Right lobe of liver (tissue), 6 donors: ENCODE results near the gene GRM8. TPM values are rescaled to one million over a fixed set of nuclear protein-coding genes. Genes with fewer than 3 reads are reported as not detected.

ENCODE experiments used
- ATAC-seq, 4 donors: fragments of 200-7000 bp; cut with Tn5 transposase; one replicate each; pipeline ENCODE4 v1.9.1; 2020; ENCODE audit warnings: mild to moderate bottlenecking in 4 of 4, moderate library complexity in 4 of 4
- DNase-seq, 3 donors: peaks; one replicate each; pipeline ENCODE4 v3.0.0-alpha.2; 2020
- H3K27ac ChIP-seq, 3 donors: fragments of 200-600 bp; one replicate each; pipeline ENCODE4 v1.8.0; 2022
- H3K27me3 ChIP-seq, 2 donors: fragments of 200-600 bp; one replicate each; pipeline ENCODE4 v1.8.0; 2022
- H3K36me3 ChIP-seq, 4 donors: fragments of 200-600 bp; sonication (generic) in 1 of 4; one replicate each; pipeline versions ENCODE4 v1.5.1 to v1.8.0; 2017 to 2022; ENCODE audit warnings: control low read depth in 1 of 4
- H3K4me1 ChIP-seq, 4 donors: fragments of 200-600 bp; sonication (generic) in 1 of 4; one replicate each; pipeline versions ENCODE4 v1.5.1 to v1.8.0; 2017 to 2022; ENCODE audit warnings: control low read depth in 1 of 4
- H3K4me3 ChIP-seq, 3 donors: fragments of 200-600 bp; one replicate each; pipeline ENCODE4 v1.8.0; 2022
- H3K9me3 ChIP-seq, 4 donors: fragments of 200-600 bp; sonication (generic) in 1 of 4; one replicate each; pipeline versions ENCODE4 v1.5.1 to v1.8.0; 2017 to 2022; ENCODE audit warnings: control low read depth in 1 of 4
- CTCF ChIP-seq, 4 donors: fragments of 200-600 bp in 3 of 4; fragments of 450-650 bp in 1 of 4; IDR thresholded peaks; one replicate each; pipeline versions ENCODE4 v1.5.1 to v1.8.0; 2016 to 2022; ENCODE audit warnings: antibody characterized with exemption in 4 of 4, mild to moderate bottlenecking in 2 of 4
- POLR2A ChIP-seq: fragments of 450-650 bp; IDR thresholded peaks from one replicate; pipeline ENCODE4 v1.6.1; 2017; ENCODE audit warnings: antibody characterized with exemption, mild to moderate bottlenecking
- WGBS: methylation state at CpG from one replicate; pipeline ENCODE4 v1.1.6; 2018; ENCODE audit warnings: low coverage, low lambda C conversion rate; ENCODE audit not compliant: insufficient coverage; ENCODE audit errors: missing lambda C conversion rate; 5-methylcytosine and 5-hydroxymethylcytosine counted together
- intact Hi-C, 2 donors: fragments of 100-400 bp; cut with DNase I; formaldehyde crosslinking; loops; one replicate each; pipeline versions ENCODE4 v1.11.2 to v1.14.1; 2022
- total RNA-seq, 6 experiments: library from RNA; depleted of rRNA in 2 of 6; stranded (reverse); fragments of >200 nt in 2 of 6; fragmentation: NEBNext Ultra II Directional in 3 of 6; extraction: Animal tissue kit (Norgen Biotek cat#: 25700) in 3 of 6; gene quantifications; one replicate each; pipeline versions ENCODE4 v1.1.0 to v1.2.4, GENCODE V29; 2016 to 2023
- donor health status: DM: no; HTN: yes; CAD: no.
- donor health status: DM: no; HTN: no; CAD: no.
- donor health status: DM: no; HTN: no; CAD: no.
- donor health status: DM: no; HTN: yes; CAD: no.
- donor health status: DM: no; HTN: yes; CAD: no.

The GRM8 gene
- total RNA-seq, 6 experiments from 2014 or later = 0.12 to 8.4 (median 2.7) TPM

DNA sequence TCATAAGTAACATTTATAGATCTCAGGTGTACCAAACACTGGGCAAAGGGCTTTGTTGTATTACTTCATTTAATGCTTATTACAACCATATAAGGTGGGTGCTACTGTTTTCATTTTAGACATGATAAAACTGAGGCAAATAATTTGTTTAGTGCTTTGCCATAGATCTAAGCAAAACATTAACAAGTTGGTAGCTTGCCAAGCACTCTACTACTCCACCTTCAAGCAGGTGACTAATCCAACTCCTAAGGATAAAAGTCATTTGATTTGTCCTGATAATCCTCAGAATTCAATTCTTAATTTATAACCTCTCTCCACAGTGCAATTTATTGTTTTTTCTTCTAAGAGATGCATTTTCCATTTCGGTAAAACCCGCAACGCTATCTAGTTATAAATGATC lies 646.4 kb downstream of the GRM8 start:
- Histone ChIP-seq H3K4me1 (no peaks in the 10 kb centered on the region), H3K36me3 (no peaks in the 10 kb centered on the region), H3K9me3 (no peaks in the 10 kb centered on the region), H3K4me3 (no peak overlapping the region), H3K27ac (no peak overlapping the region), H3K27me3 (no peaks in the 10 kb centered on the region)
- ATAC-seq (no peak), DNase-seq (no peak)
- 94% methylated on average over 3 of the region's 3 CpGs for WGBS
- TF ChIP-seq CTCF (IDR thresholded peaks at IDR 0.05) (no peak), POLR2A (no peak)
- intact Hi-C loops = no loop called here

DNA sequence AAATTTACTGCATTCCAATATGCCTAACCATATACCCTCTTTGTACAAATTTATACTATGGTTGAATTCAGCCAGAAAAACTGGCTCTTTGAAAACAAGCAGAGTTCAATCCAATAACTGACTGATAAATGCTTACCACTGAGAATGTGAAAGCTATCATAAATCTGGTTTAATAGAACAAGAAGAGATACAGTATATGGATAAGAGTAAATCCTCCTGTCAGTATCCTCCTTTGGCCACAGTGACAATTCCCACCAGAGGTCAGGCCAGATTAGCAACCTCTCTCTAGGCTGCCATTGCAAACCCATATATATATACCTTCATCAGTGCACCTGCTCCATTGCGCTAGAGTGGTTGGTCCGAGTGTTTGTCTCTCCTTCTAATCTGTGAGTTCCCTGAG lies 647.2 kb downstream of the GRM8 start:
- no peak for ATAC-seq
- 73% methylated on average over 2 of the region's 2 CpGs for WGBS
- intact Hi-C loops = no loop called here

DNA sequence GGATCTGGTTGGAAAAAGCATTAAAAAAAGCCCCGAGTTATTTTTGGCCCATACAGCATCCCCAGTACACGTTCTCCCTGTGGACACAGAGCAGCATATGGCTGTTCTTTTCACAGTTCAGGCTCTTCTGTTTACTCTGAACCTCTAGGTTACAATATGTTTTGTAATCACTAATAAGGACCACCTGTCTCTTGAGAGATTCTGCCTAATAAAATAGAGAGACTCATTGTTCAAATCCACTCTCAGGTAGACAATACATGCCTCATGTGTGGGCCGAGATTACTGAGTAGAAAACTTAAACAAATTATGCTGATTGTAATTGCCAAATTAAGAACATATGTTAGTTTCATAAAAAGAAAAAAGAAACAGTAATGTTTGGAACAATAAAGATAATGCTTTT lies 647.7 kb downstream of the GRM8 start:
- intact Hi-C loops = no loop called here
- H3K4me1 ChIP-seq = no peaks in the 10 kb centered on the region
- no peak for TF ChIP-seq CTCF (IDR thresholded peaks at IDR 0.05)
- no peak for TF ChIP-seq POLR2A
- 32% methylated on average over 3 of the region's 3 CpGs for WGBS
- no peaks in the 10 kb centered on the region for H3K9me3 ChIP-seq
- DNase-seq (no peak), ATAC-seq (no peak)
- no peaks in the 10 kb centered on the region for H3K36me3 ChIP-seq
- no peak overlapping the region for H3K27ac ChIP-seq
- H3K27me3 ChIP-seq = no peaks in the 10 kb centered on the region
- no peak overlapping the region for H3K4me3 ChIP-seq

More for the DNA sequence above, 647.2 kb downstream of the GRM8 start:
- no peaks in the 10 kb centered on the region for H3K9me3 ChIP-seq
- TF ChIP-seq CTCF (IDR thresholded peaks at IDR 0.05) (no peak), POLR2A (no peak)
- no peaks in the 10 kb centered on the region for H3K27me3 ChIP-seq
- no peaks in the 10 kb centered on the region for H3K36me3 ChIP-seq
- H3K27ac ChIP-seq = no peak overlapping the region
- DNase-seq = no peak
- H3K4me3 ChIP-seq = no peak overlapping the region
- no peaks in the 10 kb centered on the region for H3K4me1 ChIP-seq

- no peak for DNase-seq
- H3K4me3 ChIP-seq = no peak overlapping the region
- TF ChIP-seq CTCF (IDR thresholded peaks at IDR 0.05) (no peak), POLR2A (no peak)
- no peaks in the 10 kb centered on the region for H3K27me3 ChIP-seq
- intact Hi-C loops = no loop called here
- no peaks in the 10 kb centered on the region for H3K4me1 ChIP-seq
- 40% methylated on average over 1 of the region's 6 CpGs for WGBS
- H3K36me3 ChIP-seq = no peaks in the 10 kb centered on the region
- no peak for ATAC-seq
- H3K9me3 ChIP-seq = no peaks in the 10 kb centered on the region
- no peak overlapping the region for H3K27ac ChIP-seq
Observed at GRCh38 chr7:126589068-126589684, 663.6 kb downstream of the GRM8 start.

- no peaks in the 10 kb centered on the region for H3K4me1 ChIP-seq
- H3K27ac ChIP-seq = no peak overlapping the region
- TF ChIP-seq POLR2A = no peak
- ATAC-seq (no peak), DNase-seq (no peak)
- H3K9me3 ChIP-seq = no peaks in the 10 kb centered on the region
- H3K4me3 ChIP-seq = no peak overlapping the region
- WGBS = 30% methylated on average over 2 of the region's 2 CpGs
- intact Hi-C loops = no loop called here
- H3K27me3 ChIP-seq = no peaks in the 10 kb centered on the region
- no peaks in the 10 kb centered on the region for H3K36me3 ChIP-seq
Observed at GRCh38 chr7:126578338-126578737, 674.4 kb downstream of the GRM8 start.
